Stimulated activated CD4-positive, alpha-beta T cell treated with anti-CD3 and anti-CD28 coated beads, Interleukin-4, amount 100 ng/mL, for 48 hours (primary cell): ENCODE measurements around the gene PEX11A.

Source experiments
- DNase-seq, 2 donors: peaks; one replicate each; pipeline ENCODE4 v3.0.0-alpha.2; 2020; ENCODE audit warnings: low read depth in 2 of 2

PEX11A gene

DNA sequence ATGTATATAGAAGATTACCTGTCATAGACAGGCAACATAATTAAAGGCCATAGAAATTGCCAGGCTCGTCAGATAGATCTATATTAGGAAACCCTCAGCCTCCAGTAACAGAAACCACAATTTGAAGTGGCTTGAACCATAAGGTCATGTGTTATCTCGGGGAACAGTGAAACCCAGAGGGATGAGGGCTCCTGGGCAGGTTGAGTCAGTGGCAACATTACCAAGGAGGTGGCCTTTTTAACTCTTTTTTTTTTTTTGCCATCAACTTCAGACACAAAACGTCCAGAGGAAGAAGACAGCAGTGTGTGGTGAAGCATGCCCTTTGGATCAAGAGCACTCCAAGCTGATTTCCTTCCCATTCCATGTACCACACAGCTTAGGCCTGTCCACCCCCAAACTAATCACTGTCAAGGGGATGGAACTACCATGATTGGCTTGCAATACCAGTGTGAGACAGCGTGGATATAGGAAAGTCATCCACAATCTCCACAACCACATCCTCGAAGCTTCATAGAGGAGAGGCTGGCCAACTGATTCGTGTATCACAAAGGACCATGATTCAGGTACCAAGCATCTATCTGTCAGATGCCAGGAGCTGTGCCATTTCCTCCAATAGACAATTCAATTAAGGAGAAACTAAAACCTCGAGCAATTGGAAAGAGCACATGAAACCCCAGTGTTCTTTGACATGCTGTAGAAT lies 34.3 kb downstream of the PEX11A start:
- DNase-seq: no peak

DNA sequence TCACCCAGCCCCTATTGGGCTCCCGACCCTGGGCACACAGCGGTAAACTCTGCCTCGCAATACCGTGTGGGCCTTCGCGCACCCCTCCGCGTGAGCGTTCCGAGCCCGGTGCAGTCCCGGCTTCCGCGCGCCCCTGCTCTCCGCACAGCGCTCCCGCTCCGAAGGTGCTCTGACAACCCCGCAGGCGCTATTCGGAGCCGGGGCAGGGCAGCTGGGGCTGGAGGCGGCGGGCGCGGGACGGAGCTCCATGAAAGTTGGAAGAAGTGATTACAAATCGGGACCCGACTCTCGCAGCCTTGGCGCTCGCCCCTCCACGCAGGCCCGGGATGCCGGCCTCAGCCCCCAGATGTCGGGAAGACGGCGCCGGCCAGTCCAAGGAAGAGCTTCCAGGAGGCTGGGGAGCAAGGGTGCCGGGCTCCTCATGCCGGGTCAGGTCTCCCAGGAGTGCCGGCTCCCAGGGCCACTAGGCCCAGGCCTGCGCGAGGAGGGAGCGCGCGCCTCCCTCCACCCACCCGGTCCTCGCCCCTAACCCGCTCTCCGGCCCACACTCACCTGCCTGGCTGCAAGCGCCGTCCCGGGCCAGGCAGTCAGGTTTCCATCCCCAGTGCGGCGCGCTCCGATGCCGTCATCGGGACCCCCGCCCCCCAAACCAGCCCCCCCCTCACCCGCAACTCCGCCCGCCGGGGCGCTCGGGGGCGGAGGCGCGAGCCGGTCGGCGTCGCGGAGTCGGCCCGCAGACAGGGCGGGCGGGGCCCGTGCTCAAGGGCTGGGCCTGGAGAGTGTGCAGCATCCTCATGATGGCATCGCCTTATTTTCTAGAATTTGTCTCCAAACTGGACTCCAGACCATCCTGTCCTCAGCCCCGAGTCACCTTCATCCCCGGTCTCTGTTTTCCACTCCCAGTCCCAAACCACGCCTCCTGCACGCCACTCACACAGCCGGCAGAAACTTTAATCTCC lies 35.4 kb downstream of the PEX11A start, which contains the start of gene KIF7:
Gene KIF7 (minus strand): TSS at position 621 of the 959 bp plus-strand sequence. CDS start 2,537 bp downstream, outside the sequence.
- no peak for DNase-seq

DNA sequence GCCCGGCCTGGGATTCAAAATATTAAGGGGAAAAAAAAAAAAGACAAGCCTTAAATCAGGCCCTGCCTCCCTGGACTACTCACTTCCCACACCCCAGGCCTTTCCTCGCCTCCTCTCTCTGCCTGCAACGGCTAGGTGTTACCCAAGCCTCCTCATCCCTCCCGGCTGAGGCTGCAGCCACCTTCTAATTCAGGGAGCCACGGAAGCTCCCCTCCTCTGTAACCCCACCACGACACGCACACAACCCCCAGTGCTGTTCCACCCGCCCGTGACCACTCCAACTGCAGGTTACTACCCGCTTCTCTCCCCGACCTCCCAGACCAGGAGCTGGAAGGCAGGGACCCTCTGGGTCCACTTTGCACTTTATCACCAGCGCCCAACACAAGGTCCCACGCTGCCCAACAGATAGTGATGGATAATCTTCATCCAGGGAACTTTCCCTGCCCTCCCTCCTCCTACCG lies 36.2 kb downstream of the PEX11A start:
- DNase-seq: no peak

DNA sequence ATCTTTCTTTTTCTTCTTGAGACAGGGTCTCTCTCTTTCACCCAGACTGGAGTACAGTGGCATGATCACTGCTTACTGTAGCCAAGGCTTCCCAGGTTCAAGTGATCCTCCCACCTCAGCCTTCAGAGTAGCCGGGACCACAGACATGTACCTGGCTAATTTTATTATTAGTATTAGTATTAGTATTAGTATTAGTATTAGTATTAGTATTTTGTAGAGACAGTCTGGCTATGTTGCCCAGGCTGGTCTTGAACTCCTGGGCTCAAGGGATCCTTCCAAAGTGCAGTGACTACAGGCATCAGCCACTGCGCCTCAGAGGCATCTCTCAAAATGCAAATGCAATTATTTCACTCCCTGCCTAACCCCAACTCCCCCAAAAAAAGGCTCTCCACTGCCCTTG lies 37.0 kb downstream of the PEX11A start:
- DNase-seq: no peak

DNA sequence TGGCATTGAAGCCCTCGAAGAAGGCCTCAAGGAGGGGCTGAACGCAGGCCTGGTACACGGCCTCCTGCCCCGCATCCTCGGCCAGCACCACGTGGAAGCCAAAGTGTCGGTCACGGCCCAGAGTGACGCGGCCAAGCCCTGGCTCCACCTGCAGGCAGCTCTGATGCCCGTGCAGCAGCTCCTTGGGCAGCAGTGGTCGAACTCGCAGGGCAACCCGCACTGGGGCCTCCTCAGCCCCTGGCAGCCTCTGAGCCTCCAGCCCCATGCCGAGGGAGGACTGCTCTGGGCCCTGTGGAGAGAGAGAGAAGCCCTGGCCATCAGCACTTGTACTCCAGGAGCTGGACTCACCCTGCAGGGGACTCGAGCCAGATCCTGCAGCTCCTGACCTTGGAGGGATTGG lies 37.9 kb downstream of the PEX11A start:
- no peak for DNase-seq

DNA sequence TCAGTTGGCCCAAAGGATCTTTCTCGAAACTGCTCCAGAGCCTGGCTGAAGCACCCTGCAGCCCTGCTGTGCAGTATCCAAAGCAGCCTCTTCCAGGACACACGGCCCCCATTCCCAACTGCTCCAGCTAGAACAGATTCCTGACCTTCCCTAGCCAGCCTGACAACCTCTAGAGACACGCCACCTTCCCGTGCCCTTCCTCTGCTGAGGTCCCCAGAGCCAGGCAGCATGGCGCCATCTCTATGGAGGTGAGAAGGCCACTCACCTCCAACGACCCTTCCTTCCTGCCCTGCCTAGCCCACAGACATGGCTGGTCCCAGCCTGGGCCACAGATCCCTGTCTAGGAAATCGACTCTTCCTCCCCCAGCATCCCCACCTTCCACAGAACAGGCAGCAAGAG lies 38.4 kb downstream of the PEX11A start:
- DNase-seq: no peak

DNA sequence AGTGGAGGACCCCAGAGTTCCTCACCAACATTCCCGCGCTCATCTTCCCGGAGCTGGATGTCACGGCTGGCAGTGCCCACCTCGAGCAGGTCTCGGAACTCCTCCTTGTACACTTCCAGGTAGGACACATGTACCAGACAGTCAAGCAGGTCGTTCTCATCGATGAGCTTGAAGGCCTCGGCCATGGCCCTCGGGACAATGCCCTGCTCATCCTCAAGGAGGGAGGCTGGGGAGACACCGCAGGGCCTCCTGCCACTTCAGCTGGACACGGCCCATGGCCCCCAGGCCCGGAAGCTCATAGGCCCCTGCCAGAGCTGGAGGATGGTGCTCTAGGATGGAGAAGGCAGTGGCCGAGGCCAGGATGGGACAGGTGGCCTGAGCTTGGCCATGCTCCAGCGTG lies 40.8 kb downstream of the PEX11A start:
- no peak for DNase-seq

DNA sequence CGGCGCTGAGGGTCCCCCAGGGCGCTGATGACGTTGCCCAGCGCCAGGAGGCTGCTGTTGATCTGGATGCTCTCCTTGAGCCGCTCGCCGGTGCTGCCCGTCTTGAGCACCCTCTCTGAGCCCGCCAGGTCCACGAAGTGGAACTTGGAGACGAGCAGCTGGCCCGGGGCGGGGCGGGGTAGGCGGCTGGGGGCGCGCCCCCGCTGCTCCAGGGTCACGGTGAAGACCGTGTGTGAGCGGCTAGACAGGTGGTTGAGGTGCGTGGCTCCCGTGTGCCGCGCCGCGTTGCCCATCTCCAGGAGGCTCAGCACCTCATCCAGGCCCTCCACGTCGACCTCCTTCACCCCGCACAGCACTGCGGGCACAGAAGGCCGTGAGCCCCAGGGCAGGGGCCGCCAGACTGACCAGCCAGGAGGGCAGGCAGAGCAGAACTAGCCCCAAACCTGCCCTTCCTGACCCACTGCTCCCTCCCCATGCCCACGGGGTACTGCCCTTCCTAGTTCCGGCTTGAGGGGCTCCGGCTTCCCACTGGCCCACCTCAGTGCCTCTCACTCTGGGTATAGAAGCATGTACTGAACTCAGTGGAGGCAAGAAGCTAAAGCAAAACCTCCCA lies 41.4 kb downstream of the PEX11A start:
- no peak for DNase-seq

DNA sequence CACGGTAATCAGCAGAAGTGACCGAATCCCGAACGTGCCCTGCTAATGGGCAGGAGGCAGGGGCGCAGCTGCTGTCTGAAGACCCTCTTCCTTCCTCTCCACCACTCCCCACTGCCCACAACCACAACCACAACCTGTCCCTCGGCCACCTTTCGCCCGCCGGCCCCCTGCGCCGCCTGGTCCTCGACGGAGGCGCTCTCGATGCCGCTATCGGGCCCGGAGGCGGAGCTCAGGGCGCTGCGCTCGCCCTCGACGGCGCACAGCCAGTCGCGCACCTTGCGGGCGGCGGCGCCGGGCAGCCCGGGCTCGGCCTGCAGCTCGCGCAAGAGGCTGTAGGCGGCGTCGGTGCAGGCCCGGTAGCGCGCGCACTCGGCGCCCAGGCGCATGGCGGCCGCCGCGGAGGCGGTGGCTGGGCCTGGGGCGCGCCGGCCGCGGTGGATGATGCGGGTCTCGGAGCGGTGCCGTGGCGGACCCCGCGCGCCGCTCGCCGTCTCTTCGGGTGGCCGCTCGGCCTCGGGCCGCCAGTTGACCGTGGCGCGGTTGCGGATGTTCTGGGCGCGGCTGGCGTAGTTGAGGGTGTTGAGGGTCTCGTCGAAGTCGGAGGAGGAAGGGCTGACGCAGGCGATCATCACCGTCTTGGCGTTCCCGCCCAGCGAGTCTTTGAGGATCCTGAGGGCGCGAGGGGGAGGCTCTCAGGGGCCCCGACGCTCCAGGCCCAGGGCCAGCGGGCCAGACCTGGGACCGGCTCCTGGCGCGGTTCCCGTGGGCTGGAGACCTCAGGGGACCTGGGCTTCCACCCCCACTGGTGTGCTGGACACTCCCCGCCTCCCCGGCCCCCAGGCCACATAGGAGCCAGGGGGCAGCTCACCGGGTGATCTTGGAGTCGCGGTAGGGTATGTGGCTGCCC lies 42.2 kb downstream of the PEX11A start:
- DNase-seq: no peak

DNA sequence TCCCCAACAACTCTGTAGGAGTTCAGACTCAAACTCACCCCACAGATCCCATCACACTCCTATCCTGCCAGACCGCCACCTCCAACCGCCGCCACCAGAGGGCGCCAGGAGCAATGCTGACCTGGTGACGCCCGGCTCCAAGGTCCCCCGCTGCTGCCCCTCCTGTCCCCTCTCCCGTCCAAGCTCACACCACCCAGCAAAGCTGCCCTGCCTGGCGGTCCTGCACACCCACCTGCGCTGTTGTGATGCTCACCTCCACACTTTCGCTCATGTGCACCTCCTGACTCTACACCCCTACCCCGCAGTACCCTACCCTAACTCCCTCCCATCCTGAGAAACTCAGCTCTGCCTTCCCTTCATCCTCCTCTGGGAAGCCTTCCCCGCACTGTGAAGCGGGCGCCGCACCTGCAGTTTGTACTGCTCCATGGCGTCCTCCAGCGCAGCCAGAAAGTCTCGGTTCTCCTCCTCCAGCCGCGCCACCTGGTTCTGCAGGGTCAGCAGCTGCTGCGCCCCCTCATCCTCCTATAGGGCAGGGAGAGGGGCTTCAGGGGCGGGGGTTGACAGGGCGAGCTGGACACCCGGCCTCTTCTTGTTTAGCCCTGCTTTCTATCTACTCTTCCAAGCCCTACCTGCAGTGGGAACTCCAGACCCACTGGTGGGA lies 43.2 kb downstream of the PEX11A start:
- DNase-seq: peak; percentile 61 to 81

DNA sequence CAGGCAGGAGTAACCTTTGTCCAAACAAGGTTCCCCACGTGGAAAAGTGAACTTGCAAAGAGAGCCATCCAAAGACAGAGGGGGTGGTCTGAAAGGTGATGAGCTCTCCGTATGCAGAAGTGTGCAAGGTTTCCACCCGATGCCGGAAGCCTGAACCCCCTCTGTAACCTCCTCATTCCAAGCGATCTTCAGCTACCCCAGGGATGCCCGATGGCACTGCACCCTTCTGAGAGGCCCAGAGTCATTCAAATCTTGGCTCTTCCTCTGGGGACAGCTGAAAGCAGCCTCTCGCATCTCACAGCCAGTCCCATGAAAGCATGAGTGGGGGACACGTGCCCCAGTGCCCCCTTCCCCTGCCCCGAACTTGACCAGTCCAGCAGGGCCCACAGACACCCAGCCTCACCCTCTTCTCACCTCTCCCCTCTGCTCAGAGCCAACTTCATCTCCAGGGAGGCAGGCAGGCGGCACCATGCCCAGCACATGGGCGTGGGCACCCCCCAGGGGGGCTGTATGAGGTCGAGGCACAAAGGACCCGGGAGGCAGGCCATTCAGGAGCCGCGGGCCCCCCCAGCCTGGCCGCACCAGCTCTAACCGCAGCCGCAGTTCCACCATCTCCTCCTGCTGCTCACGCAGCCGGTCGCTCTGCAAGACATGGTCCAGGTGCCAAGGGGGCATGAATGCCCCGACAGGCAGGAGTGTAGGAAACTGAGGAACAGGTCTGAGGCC lies 44.0 kb downstream of the PEX11A start:
- no peak for DNase-seq

DNA sequence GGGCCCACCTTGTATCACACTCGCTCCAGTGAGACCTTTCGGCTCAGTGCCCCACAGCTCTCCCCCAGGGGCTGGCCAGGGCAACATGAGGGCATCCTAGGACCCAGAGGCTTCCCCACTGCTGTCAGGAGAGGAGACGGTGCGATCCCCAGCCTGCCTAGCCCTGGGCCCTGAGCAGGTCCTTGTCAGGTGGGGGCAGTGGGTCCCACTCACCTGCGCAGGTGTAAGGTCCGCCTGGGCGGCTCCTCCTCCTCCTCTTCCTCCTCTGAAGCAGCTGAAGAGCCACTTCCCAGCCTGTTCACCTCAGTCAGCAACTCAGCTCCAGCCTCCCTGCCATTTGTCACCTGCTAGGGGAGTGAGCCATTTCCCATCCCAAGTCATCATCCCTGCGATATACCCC lies 44.9 kb downstream of the PEX11A start:
- no peak for DNase-seq

DNA sequence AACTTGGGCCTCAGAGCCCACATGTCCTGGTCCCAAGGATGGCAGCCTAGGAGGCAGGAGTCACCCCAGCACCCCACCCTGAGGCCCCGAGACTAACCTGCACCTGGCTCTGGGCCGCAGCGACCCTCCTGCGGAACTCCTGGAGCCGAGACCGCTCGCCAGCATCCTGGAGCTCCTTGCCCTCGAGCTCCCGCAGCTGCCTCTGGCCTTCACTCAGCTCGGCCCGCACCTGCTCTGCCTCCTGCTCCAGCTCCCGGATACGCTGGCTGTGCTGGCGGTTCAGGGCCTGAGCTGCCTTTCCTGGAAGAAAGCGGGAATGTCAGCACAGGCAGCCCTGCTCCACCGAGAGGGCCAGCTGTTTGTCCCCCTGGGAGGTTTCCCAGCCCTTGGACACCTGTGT lies 48.4 kb downstream of the PEX11A start:
- no peak for DNase-seq

DNA sequence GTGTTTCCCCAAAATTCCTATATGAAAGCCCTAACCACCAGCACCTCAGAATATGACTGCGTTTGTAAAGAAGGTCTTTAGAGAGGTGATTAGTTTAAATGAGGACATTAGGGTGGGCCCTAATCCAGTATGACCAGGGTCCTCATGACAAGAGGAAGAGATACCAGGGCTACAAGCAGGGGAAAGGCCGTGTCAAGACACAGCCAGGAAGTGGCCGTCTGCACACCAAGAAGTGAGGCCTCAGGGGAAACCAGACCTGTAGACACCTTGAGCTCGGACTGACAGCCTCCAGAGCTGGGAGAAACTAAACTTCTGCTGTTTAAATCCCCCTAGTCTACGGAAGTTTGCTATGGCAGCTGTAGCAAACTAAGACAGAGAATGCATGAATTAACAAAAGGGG lies 49.5 kb downstream of the PEX11A start:
- DNase-seq: no peak

DNA sequence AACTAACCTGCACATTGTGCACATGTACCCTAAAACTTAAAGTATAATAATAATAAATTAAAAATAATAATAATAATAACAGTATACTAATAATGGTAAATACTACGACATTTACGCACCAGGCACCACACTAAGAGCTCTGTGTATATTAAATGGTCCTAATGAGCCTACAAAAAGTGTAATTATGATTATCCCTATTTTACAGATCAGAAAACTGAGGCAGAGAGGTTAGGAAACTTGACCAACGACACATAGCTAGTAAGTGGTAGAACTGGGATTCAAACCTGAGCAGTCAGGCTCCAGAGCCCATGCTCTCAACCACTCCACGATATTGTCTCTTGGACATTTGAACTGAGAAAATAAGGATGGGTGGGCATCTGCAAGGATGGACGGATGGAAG lies 50.3 kb downstream of the PEX11A start:
- no peak for DNase-seq

DNA sequence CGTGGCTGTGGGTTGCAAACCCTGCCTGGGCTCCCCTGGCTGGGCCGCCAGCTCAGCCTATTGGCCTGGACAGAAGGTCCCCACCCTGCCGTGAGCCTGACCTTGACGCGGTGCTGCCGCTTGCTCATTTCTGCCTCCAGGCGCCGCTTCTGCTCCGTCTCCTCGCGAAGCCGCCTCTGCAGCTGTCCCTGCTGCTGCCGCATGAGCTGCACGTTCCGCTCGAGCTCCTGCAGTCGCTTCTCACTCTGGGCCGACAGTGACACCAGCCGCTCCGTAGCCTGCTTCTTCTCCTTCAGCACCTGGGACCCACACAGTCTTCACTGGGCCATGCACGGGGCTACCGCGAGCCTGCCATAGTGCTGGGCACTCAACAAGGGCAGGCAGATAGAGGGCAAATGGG lies 57.0 kb downstream of the PEX11A start:
- no peak for DNase-seq

DNA sequence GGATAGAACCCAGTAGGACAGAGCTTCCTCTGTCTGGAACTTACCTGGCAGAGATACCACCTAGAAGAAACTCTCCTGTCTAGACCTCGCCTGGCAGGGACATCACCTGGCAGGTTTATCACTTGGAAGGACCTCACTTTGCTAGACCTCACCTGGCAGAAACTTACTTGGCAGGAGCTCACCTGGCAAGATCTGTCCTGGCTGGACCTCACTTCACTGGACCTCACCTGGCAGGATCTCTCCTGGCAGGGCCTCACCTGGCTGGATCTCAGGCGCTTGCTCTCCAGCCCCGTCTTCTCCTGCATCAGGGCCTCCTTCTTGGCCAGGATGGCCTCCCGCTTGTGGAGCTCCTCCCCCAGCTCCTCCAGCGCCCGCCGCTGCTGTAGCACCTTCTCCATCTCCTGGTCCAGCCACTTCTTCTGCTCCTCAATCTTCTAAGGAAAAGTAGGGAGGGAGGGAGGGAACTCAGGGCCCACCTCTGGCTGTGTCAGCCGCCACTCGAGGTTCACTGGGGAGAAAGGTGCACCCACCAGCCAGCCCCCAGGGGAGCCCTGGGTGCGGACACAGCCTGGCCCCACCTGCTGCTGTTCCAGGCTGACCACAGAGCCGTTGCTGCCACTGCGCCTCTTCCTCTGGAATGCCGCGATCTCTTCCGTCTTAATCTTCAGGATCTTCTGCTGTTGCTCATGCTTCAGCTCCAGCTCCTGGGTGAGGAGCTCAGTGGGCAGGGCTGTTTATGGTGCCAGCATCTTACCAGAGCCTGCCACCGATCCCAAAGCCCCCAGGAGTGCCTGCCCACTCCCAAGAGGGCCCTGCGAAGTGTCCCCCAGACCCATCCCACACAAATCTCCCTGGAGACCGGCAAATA lies 57.8 kb downstream of the PEX11A start:
- DNase-seq: no peak

DNA sequence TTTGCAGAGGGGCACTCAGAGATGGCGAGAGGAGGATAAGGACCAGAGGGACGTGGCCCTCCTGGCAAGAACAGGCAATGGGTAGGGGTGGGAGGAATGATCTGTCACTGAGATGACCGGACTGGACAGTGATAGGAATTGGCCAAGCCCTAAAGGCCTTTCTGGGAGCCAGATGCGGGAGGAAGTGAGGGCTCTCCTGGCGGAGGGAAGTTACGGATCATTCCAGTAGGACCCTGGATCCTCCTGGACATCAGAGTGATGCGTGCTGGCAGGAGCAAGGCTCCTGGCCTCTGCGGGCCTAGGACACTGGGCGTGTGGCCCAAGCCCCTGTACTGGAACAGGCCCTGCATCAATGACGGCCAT lies 58.7 kb downstream of the PEX11A start:
- no peak for DNase-seq
